ENCODE results near the gene GFOD1.

Gene GFOD1

GRCh38 chr6:13496513-13497190 lies 9.3 kb upstream of the GFOD1 start:
- TF ChIP-seq CTCF (IDR thresholded peaks at IDR 0.05; ENCODE audit: low read depth, low read length), result no peak
- DNase-seq (ENCODE audit: extremely low read depth, low read depth), result no peak

- no peak for DNase-seq (ENCODE audit: extremely low read depth, low read depth)
These were observed 8.4 kb upstream of the GFOD1 start for GRCh38 chr6:13495818-13496217.

GRCh38 chr6:13495112-13495776 lies 7.8 kb upstream of the GFOD1 start:
- TF ChIP-seq CTCF (IDR thresholded peaks at IDR 0.05; ENCODE audit: low read depth, low read length), result no peak

More at GRCh38 chr6:13495818-13496217, 8.4 kb upstream of the GFOD1 start:
- no peak for TF ChIP-seq CTCF (IDR thresholded peaks at IDR 0.05; ENCODE audit: low read depth, low read length)

GRCh38 chr6:13494137-13494536 lies 6.7 kb upstream of the GFOD1 start:
- no peak for DNase-seq (ENCODE audit: extremely low read depth, low read depth)
- TF ChIP-seq CTCF (IDR thresholded peaks at IDR 0.05; ENCODE audit: low read depth, low read length), result no peak

More at GRCh38 chr6:13495112-13495776, 7.8 kb upstream of the GFOD1 start:
- no peak for DNase-seq (ENCODE audit: extremely low read depth, low read depth)

- DNase-seq (ENCODE audit: extremely low read depth, low read depth), result no peak
- no peak for TF ChIP-seq CTCF (IDR thresholded peaks at IDR 0.05; ENCODE audit: low read depth, low read length)
These were observed 5.7 kb upstream of the GFOD1 start for GRCh38 chr6:13493147-13493546.

- no peak for TF ChIP-seq CTCF (IDR thresholded peaks at IDR 0.05; ENCODE audit: low read depth, low read length)
- DNase-seq (ENCODE audit: extremely low read depth, low read depth), result no peak
These were observed 5.0 kb upstream of the GFOD1 start for GRCh38 chr6:13492357-13492756.

- TF ChIP-seq CTCF (IDR thresholded peaks at IDR 0.05; ENCODE audit: low read depth, low read length), result no peak
These were observed 4.1 kb upstream of the GFOD1 start for GRCh38 chr6:13491538-13491937.

More at GRCh38 chr6:13491538-13491937, 4.1 kb upstream of the GFOD1 start:
- no peak for DNase-seq (ENCODE audit: extremely low read depth, low read depth)
